Kidney epithelial cell (primary cell): ENCODE measurements around the gene RNASE8. TPM values are rescaled to one million over a fixed set of nuclear protein-coding genes. Genes with fewer than 3 reads are reported as not detected.

Source experiments
- DNase-seq: peaks from one replicate; pipeline ENCODE4 v3.0.0-alpha.2; 2010; ENCODE audit warnings: low read depth
- H3K27me3 ChIP-seq: 2 replicates; pipeline ENCODE4 v1.6.0; 2011; ENCODE audit warnings: low read length; ENCODE audit not compliant: control insufficient read depth, insufficient read depth
- H3K36me3 ChIP-seq: 2 replicates; pipeline ENCODE4 v1.5.1; 2011; ENCODE audit warnings: low read length; ENCODE audit not compliant: control insufficient read depth, insufficient read depth
- H3K4me3 ChIP-seq: 2 replicates; pipeline ENCODE4 v1.5.1; 2011; ENCODE audit warnings: low read depth, mild to moderate bottlenecking, control low read depth, low read length
- total RNA-seq: library from RNA; depleted of rRNA; stranded (reverse); fragments of >200 nt; gene quantifications from 2 replicates; pipeline ENCODE4 v1.2.3, GENCODE V29; 2015
- TF ChIP-seq, protein P1 (sequence below): IDR thresholded peaks from 2 replicates; pipeline ENCODE4 v1.5.1; 2011; ENCODE audit warnings: mild to moderate bottlenecking, moderate library complexity, low read length, control low read depth, inconsistent platforms; ENCODE audit not compliant: insufficient read depth, poor library complexity, severe bottlenecking

RNASE8 gene
- total RNA-seq, 1 donor from 2014 or later = not detected

DNA sequence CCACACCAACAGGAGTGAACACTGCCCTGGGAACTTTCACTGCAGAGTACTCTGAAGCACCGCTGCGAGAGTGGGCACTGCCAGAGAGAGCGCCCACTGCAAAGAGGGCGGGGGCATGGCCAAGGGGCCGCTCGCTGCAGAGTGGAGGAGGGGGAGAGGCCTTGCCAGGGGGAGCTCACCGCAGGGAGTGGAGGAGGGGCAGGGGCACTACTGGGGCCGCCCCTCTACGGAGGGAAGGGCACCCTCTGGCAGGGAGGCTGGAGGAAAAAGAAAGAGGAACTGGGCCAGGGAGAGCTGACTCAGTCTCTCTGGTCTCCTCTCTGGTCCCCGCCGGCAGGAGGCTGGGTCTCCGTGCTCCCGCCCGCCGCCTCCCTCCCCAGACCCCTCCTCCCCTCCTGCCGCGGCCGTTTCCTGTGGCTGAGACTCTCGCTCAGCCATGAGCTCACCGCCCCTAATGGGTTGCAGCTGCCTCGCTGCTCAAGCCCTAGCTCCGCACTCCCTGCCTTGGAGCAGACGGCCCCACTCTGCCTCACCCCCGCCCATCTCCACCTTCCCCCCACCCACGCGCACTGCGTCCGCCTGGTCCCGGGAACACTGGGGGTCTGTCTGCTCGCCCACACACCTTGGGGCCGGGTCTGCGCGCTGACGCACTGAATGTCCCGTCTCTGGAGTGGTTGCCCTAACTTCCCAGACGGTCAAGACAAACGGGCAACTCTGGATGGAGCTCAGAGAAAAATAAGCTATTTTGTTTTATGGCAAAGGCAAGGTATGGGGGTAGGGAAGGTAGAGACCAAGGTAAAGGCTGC lies 13.8 kb downstream of the RNASE8 start:
- TF ChIP-seq, protein P1, sequence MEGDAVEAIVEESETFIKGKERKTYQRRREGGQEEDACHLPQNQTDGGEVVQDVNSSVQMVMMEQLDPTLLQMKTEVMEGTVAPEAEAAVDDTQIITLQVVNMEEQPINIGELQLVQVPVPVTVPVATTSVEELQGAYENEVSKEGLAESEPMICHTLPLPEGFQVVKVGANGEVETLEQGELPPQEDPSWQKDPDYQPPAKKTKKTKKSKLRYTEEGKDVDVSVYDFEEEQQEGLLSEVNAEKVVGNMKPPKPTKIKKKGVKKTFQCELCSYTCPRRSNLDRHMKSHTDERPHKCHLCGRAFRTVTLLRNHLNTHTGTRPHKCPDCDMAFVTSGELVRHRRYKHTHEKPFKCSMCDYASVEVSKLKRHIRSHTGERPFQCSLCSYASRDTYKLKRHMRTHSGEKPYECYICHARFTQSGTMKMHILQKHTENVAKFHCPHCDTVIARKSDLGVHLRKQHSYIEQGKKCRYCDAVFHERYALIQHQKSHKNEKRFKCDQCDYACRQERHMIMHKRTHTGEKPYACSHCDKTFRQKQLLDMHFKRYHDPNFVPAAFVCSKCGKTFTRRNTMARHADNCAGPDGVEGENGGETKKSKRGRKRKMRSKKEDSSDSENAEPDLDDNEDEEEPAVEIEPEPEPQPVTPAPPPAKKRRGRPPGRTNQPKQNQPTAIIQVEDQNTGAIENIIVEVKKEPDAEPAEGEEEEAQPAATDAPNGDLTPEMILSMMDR = no peak
- DNase-seq = no peak
- H3K27me3 ChIP-seq = no peaks in the 10 kb centered on the region
- H3K4me3 ChIP-seq = peak overlapping the region; percentile 81
- peaks cover 8% of the 10 kb centered on the region for H3K36me3 ChIP-seq

DNA sequence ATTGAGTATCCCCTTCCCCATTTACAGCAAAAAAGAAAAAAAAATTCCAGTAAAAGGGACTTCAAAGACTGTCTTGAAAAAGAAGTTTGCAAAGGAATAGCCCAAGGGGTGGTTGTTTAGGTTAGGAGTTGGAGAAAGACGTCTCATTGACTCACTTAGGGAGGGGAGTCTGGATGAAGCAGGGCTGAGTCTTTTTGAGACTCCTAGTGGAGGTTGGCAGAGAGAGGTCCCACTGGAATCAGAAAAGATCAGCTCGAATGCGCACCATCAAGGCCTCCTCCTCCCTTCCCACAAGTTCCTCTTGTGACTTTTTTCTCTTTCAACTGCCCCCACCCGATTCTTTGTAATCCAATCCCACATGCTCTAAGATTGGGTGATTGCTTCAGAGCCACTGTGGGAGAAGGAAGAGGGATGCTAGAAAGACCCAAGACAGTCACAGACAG lies 14.4 kb downstream of the RNASE8 start:
- Histone ChIP-seq H3K36me3 (peaks cover 8% of the 10 kb centered on the region), H3K27me3 (no peaks in the 10 kb centered on the region), H3K4me3 (peak overlapping the region; percentile 81)
- TF ChIP-seq, protein P1 = no peak
- no peak for DNase-seq

DNA sequence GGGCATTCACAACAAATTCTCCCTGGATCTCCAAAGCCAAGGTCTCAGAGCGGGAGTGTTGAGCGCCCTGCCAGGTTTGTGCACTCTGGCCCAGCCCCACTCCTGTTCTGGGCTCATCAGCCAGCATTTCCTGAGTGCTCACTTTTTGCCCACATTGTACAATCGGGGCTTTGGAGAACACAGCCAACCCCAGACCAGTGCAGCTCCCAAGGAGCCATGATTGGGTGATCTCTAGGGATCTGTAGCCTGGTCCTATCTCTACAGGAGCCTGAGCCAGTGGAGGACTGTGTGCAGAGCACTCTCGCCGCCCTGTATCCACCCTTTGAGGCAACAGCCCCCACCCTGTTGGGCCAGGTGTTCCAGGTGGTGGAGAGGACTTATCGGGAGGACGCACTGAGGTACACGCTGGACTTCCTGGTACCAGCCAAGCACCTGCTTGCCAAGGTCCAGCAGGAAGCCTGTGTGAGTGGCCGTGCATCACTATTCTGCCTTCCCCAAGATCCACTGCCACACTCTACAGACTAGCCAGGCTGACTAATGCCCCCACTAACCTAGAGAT lies 15.2 kb downstream of the RNASE8 start:
- TF ChIP-seq, protein P1 = no peak
- H3K36me3 ChIP-seq = peaks cover 9% of the 10 kb centered on the region
- H3K27me3 ChIP-seq = no peaks in the 10 kb centered on the region
- no peak for DNase-seq
- no peak overlapping the region for H3K4me3 ChIP-seq

DNA sequence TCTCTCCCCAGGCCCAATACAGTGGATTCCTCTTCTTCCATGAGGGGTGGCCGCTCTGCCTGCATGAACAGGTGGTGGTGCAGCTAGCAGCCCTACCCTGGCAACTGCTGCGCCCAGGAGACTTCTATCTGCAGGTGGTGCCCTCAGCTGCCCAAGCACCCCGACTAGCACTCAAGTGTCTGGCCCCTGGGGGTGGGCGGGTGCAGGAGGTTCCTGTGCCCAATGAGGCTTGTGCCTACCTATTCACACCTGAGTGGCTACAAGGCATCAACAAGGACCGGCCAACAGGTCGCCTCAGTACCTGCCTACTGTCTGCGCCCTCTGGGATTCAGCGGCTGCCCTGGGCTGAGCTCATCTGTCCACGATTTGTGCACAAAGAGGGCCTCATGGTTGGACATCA lies 16.3 kb downstream of the RNASE8 start:
- H3K36me3 ChIP-seq = peaks cover 9% of the 10 kb centered on the region
- H3K27me3 ChIP-seq = no peaks in the 10 kb centered on the region
- TF ChIP-seq, protein P1 = no peak
- no peak for DNase-seq
- no peak overlapping the region for H3K4me3 ChIP-seq

DNA sequence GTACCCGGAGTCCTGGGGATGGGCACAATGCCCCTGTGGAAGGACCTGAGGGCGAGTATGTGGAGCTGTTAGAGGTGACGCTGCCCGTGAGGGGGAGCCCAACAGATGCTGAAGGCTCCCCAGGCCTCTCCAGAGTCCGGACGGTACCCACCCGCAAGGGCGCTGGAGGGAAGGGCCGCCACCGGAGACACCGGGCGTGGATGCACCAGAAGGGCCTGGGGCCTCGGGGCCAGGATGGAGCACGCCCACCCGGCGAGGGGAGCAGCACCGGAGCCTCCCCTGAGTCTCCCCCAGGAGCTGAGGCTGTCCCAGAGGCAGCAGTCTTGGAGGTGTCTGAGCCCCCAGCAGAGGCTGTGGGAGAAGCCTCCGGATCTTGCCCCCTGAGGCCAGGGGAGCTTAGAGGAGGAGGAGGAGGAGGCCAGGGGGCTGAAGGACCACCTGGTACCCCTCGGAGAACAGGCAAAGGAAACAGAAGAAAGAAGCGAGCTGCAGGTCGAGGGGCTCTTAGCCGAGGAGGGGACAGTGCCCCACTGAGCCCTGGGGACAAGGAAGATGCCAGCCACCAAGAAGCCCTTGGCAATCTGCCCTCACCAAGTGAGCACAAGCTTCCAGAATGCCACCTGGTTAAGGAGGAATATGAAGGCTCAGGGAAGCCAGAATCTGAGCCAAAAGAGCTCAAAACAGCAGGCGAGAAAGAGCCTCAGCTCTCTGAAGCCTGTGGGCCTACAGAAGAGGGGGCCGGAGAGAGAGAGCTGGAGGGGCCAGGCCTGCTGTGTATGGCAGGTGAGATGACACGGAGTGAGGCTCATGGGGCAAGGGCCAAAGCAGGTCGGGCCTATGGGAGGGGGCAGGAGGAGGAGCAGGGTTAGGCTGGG lies 17.0 kb downstream of the RNASE8 start:
- Histone ChIP-seq H3K27me3 (no peaks in the 10 kb centered on the region), H3K36me3 (peaks cover 9% of the 10 kb centered on the region), H3K4me3 (no peak overlapping the region)
- TF ChIP-seq, protein P1 = no peak
- no peak for DNase-seq
